ENCODE data around the gene PRDM16.

Gene PRDM16

GRCh38 chr1:3433076-3433475 lies 364.1 kb downstream of the PRDM16 start:
- H3K4me3 ChIP-seq (ENCODE audit: low read depth, low read length) = no peak overlapping the region
- no peaks in the 10 kb centered on the region for H3K27me3 ChIP-seq (ENCODE audit: insufficient read depth, low read depth, severe bottlenecking)
- H3K27ac ChIP-seq = no peak overlapping the region
- no peak for TF ChIP-seq CTCF (IDR thresholded peaks at IDR 0.05; ENCODE audit: low read depth, low read length)
- DNase-seq = no peak
- no peaks in the 10 kb centered on the region for H3K9me3 ChIP-seq (ENCODE audit: severe bottlenecking)
- no peaks in the 10 kb centered on the region for H3K36me3 ChIP-seq

GRCh38 chr1:3433596-3434320 lies 364.8 kb downstream of the PRDM16 start:
- H3K9me3 ChIP-seq (ENCODE audit: severe bottlenecking) = no peaks in the 10 kb centered on the region
- H3K27me3 ChIP-seq (ENCODE audit: insufficient read depth, low read depth, severe bottlenecking) = no peaks in the 10 kb centered on the region
- H3K4me3 ChIP-seq (ENCODE audit: low read depth, low read length) = no peak overlapping the region
- no peak for DNase-seq
- no peaks in the 10 kb centered on the region for H3K36me3 ChIP-seq
- TF ChIP-seq CTCF (IDR thresholded peaks at IDR 0.05; ENCODE audit: low read depth, low read length) = no peak
- no peak overlapping the region for H3K27ac ChIP-seq

- Histone ChIP-seq H3K4me3 (ENCODE audit: low read depth, low read length) (no peak overlapping the region), H3K36me3 (no peaks in the 10 kb centered on the region), H3K9me3 (ENCODE audit: severe bottlenecking) (no peaks in the 10 kb centered on the region), H3K27me3 (ENCODE audit: insufficient read depth, low read depth, severe bottlenecking) (no peaks in the 10 kb centered on the region), H3K27ac (no peak overlapping the region)
- no peak for DNase-seq
- TF ChIP-seq CTCF (IDR thresholded peaks at IDR 0.05; ENCODE audit: low read depth, low read length) = no peak
These were observed 365.6 kb downstream of the PRDM16 start for GRCh38 chr1:3434406-3435110.

- Histone ChIP-seq H3K27ac (no peak overlapping the region), H3K27me3 (ENCODE audit: insufficient read depth, low read depth, severe bottlenecking) (no peaks in the 10 kb centered on the region), H3K4me3 (ENCODE audit: low read depth, low read length) (no peak overlapping the region), H3K36me3 (no peaks in the 10 kb centered on the region), H3K9me3 (ENCODE audit: severe bottlenecking) (no peaks in the 10 kb centered on the region)
- TF ChIP-seq CTCF (IDR thresholded peaks at IDR 0.05; ENCODE audit: low read depth, low read length) = no peak
- DNase-seq = no peak
These were observed 366.7 kb downstream of the PRDM16 start for GRCh38 chr1:3435666-3436065.

DNA sequence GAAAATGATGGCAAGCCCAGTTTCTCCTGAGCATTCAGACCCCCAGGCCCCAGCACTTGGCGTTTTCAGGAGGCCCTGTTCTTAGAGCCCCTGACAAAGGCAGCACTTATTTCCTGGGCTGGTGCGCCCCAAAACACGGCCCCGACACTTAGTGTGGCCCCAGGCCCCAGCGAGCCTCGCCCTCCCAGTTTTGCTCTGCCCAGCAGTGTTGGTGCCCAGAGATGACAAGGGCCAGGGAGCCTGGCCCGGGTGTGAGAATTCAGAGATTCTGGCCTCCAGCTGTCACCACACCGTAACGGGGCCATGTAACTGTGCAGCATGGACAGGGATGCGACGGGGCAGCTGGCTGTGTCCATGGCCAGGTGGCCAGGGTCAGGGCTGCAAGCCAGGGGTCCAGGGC lies 367.4 kb downstream of the PRDM16 start:
- no peaks in the 10 kb centered on the region for H3K9me3 ChIP-seq (ENCODE audit: severe bottlenecking)
- no peak overlapping the region for H3K27ac ChIP-seq
- DNase-seq = no peak
- H3K36me3 ChIP-seq = no peaks in the 10 kb centered on the region
- no peak for TF ChIP-seq CTCF (IDR thresholded peaks at IDR 0.05; ENCODE audit: low read depth, low read length)
- H3K4me3 ChIP-seq (ENCODE audit: low read depth, low read length) = no peak overlapping the region
- H3K27me3 ChIP-seq (ENCODE audit: insufficient read depth, low read depth, severe bottlenecking) = no peaks in the 10 kb centered on the region

All from WERI-Rb-1 (cell line).